Mononuclear cell (primary cell): Measurements from ENCODE around the gene SLC23A2. TPM values are rescaled to one million over a fixed set of nuclear protein-coding genes. Genes with fewer than 3 reads are reported as not detected.
"Not testable (repeated sequence)": the region's sequence is repeated elsewhere in the genome, so short reads cannot be mapped to it uniquely, and the experiment has no call there.

Source experiments
- H3K27me3 ChIP-seq: 2 replicates; pipeline ENCODE4 v1.6.0; 2011; ENCODE audit warnings: low read length, control low read depth; ENCODE audit not compliant: insufficient read depth
- H3K4me1 ChIP-seq: 2 replicates; pipeline ENCODE4 v1.5.1; 2011; ENCODE audit warnings: mild to moderate bottlenecking, low read length, control low read depth; ENCODE audit not compliant: insufficient read depth
- H3K4me3 ChIP-seq: 2 replicates; pipeline ENCODE4 v1.5.1; 2011; ENCODE audit warnings: mild to moderate bottlenecking, low read length, moderate library complexity
- H3K9me3 ChIP-seq: 2 replicates; pipeline ENCODE4 v1.5.1; 2011; ENCODE audit warnings: low read depth, mild to moderate bottlenecking, control low read depth, low read length
- total RNA-seq: library from RNA; depleted of rRNA; stranded (reverse); fragments of >200 nt; gene quantifications from one replicate; pipeline ENCODE4 v1.2.3, GENCODE V29; 2012

SLC23A2 gene
- total RNA-seq, 1 donor, result 20.9 TPM

GRCh38 chr20:4989570-4989969, 11.7 kb downstream of the SLC23A2 start:
- H3K4me3 ChIP-seq, result no peak overlapping the region
- H3K4me1 ChIP-seq, result peaks cover 27% of the 10 kb centered on the region

GRCh38 chr20:4987130-4987529, 14.2 kb downstream of the SLC23A2 start:
- no peaks in the 10 kb centered on the region for H3K9me3 ChIP-seq
- no peaks in the 10 kb centered on the region for H3K27me3 ChIP-seq
- no peak overlapping the region for H3K4me3 ChIP-seq
- peaks cover 27% of the 10 kb centered on the region for H3K4me1 ChIP-seq

More at GRCh38 chr20:4989570-4989969, 11.7 kb downstream of the SLC23A2 start:
- no peaks in the 10 kb centered on the region for H3K27me3 ChIP-seq
- H3K9me3 ChIP-seq, result no peaks in the 10 kb centered on the region

- H3K4me3 ChIP-seq, result no peak overlapping the region
- no peaks in the 10 kb centered on the region for H3K27me3 ChIP-seq
- H3K4me1 ChIP-seq, result peaks cover 27% of the 10 kb centered on the region
- no peaks in the 10 kb centered on the region for H3K9me3 ChIP-seq
Measured at GRCh38 chr20:4985658-4986057, 15.7 kb downstream of the SLC23A2 start.

- Histone ChIP-seq H3K9me3 (no peaks in the 10 kb centered on the region), H3K27me3 (no peaks in the 10 kb centered on the region), H3K4me1 (peaks cover 18% of the 10 kb centered on the region), H3K4me3 (no peak overlapping the region)
Measured at GRCh38 chr20:4982281-4982680, 19.0 kb downstream of the SLC23A2 start.

- no peaks in the 10 kb centered on the region for H3K9me3 ChIP-seq
- H3K4me3 ChIP-seq, result no peak overlapping the region
- H3K4me1 ChIP-seq, result no peaks in the 10 kb centered on the region
- no peaks in the 10 kb centered on the region for H3K27me3 ChIP-seq
Measured at GRCh38 chr20:4979841-4980410, 21.4 kb downstream of the SLC23A2 start.

- Histone ChIP-seq H3K4me3 (no peak overlapping the region), H3K27me3 (no peaks in the 10 kb centered on the region), H3K9me3 (no peaks in the 10 kb centered on the region), H3K4me1 (peaks cover 10% of the 10 kb centered on the region)
Measured at GRCh38 chr20:4978050-4978918, 23.0 kb downstream of the SLC23A2 start.

GRCh38 chr20:4976014-4976413, 25.3 kb downstream of the SLC23A2 start:
- H3K4me3 ChIP-seq, H3K9me3 ChIP-seq, H3K27me3 ChIP-seq: not testable (repeated sequence)
- H3K4me1 ChIP-seq, result peaks cover 17% of the 10 kb centered on the region

- H3K27me3 ChIP-seq, result no peaks in the 10 kb centered on the region
- H3K9me3 ChIP-seq, result no peaks in the 10 kb centered on the region
- H3K4me1 ChIP-seq, result peaks cover 17% of the 10 kb centered on the region
- peak overlapping the region; percentile 5 for H3K4me3 ChIP-seq
Measured at GRCh38 chr20:4973330-4974097, 27.8 kb downstream of the SLC23A2 start.

- peaks cover 17% of the 10 kb centered on the region for H3K4me1 ChIP-seq
- H3K4me3 ChIP-seq, result no peak overlapping the region
- no peaks in the 10 kb centered on the region for H3K9me3 ChIP-seq
Measured at GRCh38 chr20:4972506-4973251, 28.6 kb downstream of the SLC23A2 start.

GRCh38 chr20:4971064-4971463, 30.2 kb downstream of the SLC23A2 start:
- H3K9me3 ChIP-seq, result no peaks in the 10 kb centered on the region
- no peak overlapping the region for H3K4me3 ChIP-seq
- H3K4me1 ChIP-seq, result peaks cover 17% of the 10 kb centered on the region
- no peaks in the 10 kb centered on the region for H3K27me3 ChIP-seq

More at GRCh38 chr20:4972506-4973251, 28.6 kb downstream of the SLC23A2 start:
- H3K27me3 ChIP-seq, result no peaks in the 10 kb centered on the region

- Histone ChIP-seq H3K27me3 (no peaks in the 10 kb centered on the region), H3K9me3 (no peaks in the 10 kb centered on the region), H3K4me1 (peaks cover 5% of the 10 kb centered on the region)
Measured at GRCh38 chr20:4967752-4968477, 33.4 kb downstream of the SLC23A2 start.

GRCh38 chr20:4966826-4967751, 34.2 kb downstream of the SLC23A2 start:
- H3K27me3 ChIP-seq, result no peaks in the 10 kb centered on the region
- H3K4me1 ChIP-seq, result peaks cover 8% of the 10 kb centered on the region
- no peak overlapping the region for H3K4me3 ChIP-seq
- H3K9me3 ChIP-seq, result no peaks in the 10 kb centered on the region

More at GRCh38 chr20:4967752-4968477, 33.4 kb downstream of the SLC23A2 start:
- H3K4me3 ChIP-seq, result no peak overlapping the region

GRCh38 chr20:4962241-4962855, 39.0 kb downstream of the SLC23A2 start:
- H3K9me3 ChIP-seq, result no peaks in the 10 kb centered on the region
- H3K27me3 ChIP-seq, result no peaks in the 10 kb centered on the region
- no peak overlapping the region for H3K4me3 ChIP-seq
- peaks cover 21% of the 10 kb centered on the region for H3K4me1 ChIP-seq
